Upper lobe of left lung (tissue), 4 donors: ENCODE results near the gene GALNT11.

Experiments used
- CTCF ChIP-seq, 6 experiments: fragments of 450-650 bp in 4 of 6; fragments of 200-600 bp in 2 of 6; sonication (generic) in 2 of 6; IDR thresholded peaks; one replicate each; pipeline ENCODE4 v1.5.1; 2016 to 2019; ENCODE audit warnings: antibody characterized with exemption in 6 of 6
- EP300 ChIP-seq, 4 donors: sonication (generic); formaldehyde crosslinking; IDR thresholded peaks; one replicate each; pipeline ENCODE4 v1.5.1; 2017; ENCODE audit warnings: antibody characterized with exemption in 4 of 4, control low read depth in 2 of 4
- POLR2A ChIP-seq, 4 donors: fragments of 450-650 bp; IDR thresholded peaks; one replicate each; pipeline ENCODE4 v1.5.1; 2016 to 2017; ENCODE audit warnings: antibody characterized with exemption in 4 of 4, mild to moderate bottlenecking in 2 of 4

GRCh38 chr7:152011860-152012259, 13.6 kb upstream of the GALNT11 start:
- TF ChIP-seq POLR2A (IDR thresholded peaks at IDR 0.05) (no peak), CTCF (IDR thresholded peaks at IDR 0.05) (no peak), EP300 (IDR thresholded peaks at IDR 0.05) (no peak)
